DMS 273 (cell line): Measurements from ENCODE around the gene NCAPD2.
"Not testable (repeated sequence)": the region's sequence is repeated elsewhere in the genome, so short reads cannot be mapped to it uniquely, and the experiment has no call there.

Source experiments
- DNase-seq: peaks from one replicate; lab custom pipeline; 2025; ENCODE audit not compliant: unreplicated experiment; lab: John Stamatoyannopoulos, UW

Gene NCAPD2

GRCh38 chr12:6547987-6548386, 54.1 kb downstream of the NCAPD2 start:
- no peak for DNase-seq

- no peak for DNase-seq
Observed at GRCh38 chr12:6548556-6548955, 54.7 kb downstream of the NCAPD2 start.

GRCh38 chr12:6548966-6549683, 55.2 kb downstream of the NCAPD2 start:
- DNase-seq = no peak

GRCh38 chr12:6549684-6550151, 55.8 kb downstream of the NCAPD2 start:
- DNase-seq = no peak

- DNase-seq = no peak
Observed at GRCh38 chr12:6550294-6551062, 56.6 kb downstream of the NCAPD2 start.

- peak; percentile 34 for DNase-seq
Observed at GRCh38 chr12:6551063-6551461, 57.2 kb downstream of the NCAPD2 start.

GRCh38 chr12:6551496-6552139, 57.7 kb downstream of the NCAPD2 start:
- DNase-seq = no peak

- no peak for DNase-seq
Observed at GRCh38 chr12:6552140-6552551, 58.2 kb downstream of the NCAPD2 start.

- DNase-seq = peak; percentile 58
Observed at GRCh38 chr12:6553051-6553868, 59.4 kb downstream of the NCAPD2 start.

- peak; percentile 85 for DNase-seq
Observed at GRCh38 chr12:6554168-6555017, 60.5 kb downstream of the NCAPD2 start.

- DNase-seq = no peak
Observed at GRCh38 chr12:6555018-6555691, 61.3 kb downstream of the NCAPD2 start.

- not testable (repeated sequence) for DNase-seq
Observed at GRCh38 chr12:6556496-6556817, 62.6 kb downstream of the NCAPD2 start.

GRCh38 chr12:6556857-6557256, 63.0 kb downstream of the NCAPD2 start:
- no peak for DNase-seq

- peak; percentile 46 for DNase-seq
Observed at GRCh38 chr12:6558014-6558760, 64.3 kb downstream of the NCAPD2 start.

- DNase-seq = no peak
Observed at GRCh38 chr12:6559500-6559899, 65.6 kb downstream of the NCAPD2 start.

- DNase-seq = no peak
Observed at GRCh38 chr12:6560501-6561205, 66.8 kb downstream of the NCAPD2 start.

- no peak for DNase-seq
Observed at GRCh38 chr12:6562881-6563280, 69.0 kb downstream of the NCAPD2 start.

GRCh38 chr12:6563448-6564050, 69.6 kb downstream of the NCAPD2 start:
- DNase-seq = peak; percentile 58
